ENCODE measurements around the gene FBXL22.

The FBXL22 gene

DNA sequence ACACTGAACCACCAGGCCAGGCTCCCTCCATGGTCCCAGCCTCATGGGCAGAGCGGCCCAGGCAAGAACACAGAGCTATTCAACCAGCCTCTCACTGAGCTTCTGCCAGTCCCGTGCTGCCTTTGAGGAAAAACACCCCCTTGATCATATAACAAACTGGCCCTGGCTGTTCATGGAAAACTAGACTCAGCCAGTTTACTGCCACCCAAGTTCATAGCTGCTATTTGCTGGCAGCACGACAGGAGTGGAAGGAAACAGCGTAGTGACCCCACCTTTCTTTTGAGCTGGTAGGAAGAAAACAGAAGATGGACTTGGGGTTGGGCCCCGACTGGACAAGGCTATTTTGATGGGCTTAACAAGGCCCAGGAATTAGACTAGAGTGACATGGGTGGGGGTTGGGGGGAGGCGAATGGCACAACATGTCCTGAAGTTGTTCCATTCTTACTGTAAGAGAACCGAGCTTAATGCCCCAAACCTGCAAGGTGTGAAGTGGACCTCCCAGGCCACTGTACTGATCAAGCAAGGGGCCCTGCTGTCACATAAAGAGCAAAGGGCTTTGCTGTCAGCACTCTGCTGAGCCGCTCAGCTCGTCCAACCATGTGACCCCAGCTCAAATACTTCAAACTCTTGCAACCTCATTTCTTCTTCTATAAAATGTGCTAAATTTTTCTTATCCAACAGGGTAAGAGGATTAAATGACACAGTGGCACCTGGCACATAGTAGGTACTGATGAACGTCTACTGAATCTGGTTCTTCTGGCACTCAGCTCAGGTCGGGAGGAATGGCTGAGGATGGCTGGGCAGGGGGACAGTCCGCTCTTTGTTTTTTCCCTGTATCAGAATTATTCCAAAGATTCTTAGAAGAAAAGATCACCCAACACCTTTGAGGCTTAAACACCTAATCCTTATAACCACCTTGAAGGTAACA, 1.6 kb downstream of the FBXL22 start:
- no peak overlapping the region for H3K4me3 ChIP-seq (replicated peaks in 1 of 2; ENCODE audit: low read depth in 2 of 2, low read length in 2 of 2)
- TF ChIP-seq, protein P1, sequence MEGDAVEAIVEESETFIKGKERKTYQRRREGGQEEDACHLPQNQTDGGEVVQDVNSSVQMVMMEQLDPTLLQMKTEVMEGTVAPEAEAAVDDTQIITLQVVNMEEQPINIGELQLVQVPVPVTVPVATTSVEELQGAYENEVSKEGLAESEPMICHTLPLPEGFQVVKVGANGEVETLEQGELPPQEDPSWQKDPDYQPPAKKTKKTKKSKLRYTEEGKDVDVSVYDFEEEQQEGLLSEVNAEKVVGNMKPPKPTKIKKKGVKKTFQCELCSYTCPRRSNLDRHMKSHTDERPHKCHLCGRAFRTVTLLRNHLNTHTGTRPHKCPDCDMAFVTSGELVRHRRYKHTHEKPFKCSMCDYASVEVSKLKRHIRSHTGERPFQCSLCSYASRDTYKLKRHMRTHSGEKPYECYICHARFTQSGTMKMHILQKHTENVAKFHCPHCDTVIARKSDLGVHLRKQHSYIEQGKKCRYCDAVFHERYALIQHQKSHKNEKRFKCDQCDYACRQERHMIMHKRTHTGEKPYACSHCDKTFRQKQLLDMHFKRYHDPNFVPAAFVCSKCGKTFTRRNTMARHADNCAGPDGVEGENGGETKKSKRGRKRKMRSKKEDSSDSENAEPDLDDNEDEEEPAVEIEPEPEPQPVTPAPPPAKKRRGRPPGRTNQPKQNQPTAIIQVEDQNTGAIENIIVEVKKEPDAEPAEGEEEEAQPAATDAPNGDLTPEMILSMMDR (IDR thresholded peaks at IDR 0.05; ENCODE audit: low read depth, low read length): no peak
- peak in 1 of 2 donors; percentile 38 for DNase-seq (ENCODE audit: low read depth in 2 of 2)

DNA sequence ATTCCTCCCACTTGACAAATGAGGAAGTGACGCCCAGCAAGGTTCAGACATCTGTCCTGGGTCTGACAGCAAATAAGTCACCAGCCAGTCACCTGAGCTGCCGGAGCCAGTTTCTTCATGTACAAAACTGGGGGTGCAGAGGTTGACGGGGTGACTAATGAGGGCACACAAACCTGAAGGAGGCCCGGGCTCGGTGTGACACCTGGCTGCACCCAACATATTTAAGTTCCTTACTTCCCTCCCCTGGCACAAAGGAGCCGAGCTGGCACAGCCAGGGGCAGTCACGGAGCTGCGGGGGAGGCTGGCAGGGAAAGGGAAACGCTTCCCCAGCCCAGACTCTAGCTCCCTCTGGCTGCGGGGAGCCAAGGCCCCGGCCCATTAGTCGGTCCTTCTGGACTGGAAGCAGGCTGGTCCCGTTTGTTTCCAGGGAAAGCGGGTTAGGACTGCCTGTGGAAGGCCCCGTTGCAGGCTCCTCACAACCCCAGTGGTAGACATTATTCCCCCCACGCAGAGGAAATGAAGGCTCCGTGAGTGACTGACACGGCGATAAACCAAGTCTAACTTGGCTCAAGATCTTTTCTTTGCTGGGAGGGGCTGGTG, 2.3 kb downstream of the FBXL22 start:
- peak overlapping the region; percentile 63 to 68 for H3K4me3 ChIP-seq (replicated peaks in 1 of 2; ENCODE audit: low read depth in 2 of 2, low read length in 2 of 2)
- TF ChIP-seq, protein P1 (IDR thresholded peaks at IDR 0.05; ENCODE audit: low read depth, low read length): peak; percentile 65
- DNase-seq (ENCODE audit: low read depth in 2 of 2): peak; percentile 48 to 66

DNA sequence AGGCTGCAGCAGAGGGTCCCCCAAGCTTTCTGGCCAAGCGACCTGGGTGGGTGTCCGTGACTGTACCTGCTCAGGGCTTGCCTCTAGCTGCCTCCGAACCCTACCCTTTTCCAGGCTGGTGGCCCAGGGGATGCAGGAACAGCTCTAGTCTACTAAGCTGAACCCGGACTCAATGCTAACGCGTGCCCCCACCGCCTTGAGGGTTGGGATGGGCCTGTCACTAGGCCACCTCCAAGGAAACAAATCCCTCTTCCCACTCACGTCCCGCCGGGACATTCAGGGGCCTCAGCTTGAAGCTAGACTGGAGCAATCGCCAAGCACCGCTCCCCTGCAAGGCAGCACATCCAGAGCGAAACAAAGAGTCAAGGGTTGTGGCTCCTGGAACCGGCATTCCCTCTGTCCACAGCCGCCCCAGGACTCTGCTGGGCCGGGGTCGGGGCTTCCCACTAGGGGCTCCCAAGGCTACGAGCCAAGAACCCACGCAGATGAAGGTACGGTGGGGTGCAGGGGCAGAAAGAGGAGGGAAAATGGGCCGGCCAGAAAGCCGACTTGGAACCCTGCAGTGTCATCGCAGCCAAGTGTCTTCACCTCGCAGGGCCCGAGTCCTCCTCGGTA, 2.9 kb downstream of the FBXL22 start:
- TF ChIP-seq, protein P1 (IDR thresholded peaks at IDR 0.05; ENCODE audit: low read depth, low read length): no peak
- H3K4me3 ChIP-seq (replicated peaks in 1 of 2; ENCODE audit: low read depth in 2 of 2, low read length in 2 of 2): peak overlapping the region; percentile 63 to 68
- DNase-seq (ENCODE audit: low read depth in 2 of 2): peak in 1 of 2 donors; percentile 28

DNA sequence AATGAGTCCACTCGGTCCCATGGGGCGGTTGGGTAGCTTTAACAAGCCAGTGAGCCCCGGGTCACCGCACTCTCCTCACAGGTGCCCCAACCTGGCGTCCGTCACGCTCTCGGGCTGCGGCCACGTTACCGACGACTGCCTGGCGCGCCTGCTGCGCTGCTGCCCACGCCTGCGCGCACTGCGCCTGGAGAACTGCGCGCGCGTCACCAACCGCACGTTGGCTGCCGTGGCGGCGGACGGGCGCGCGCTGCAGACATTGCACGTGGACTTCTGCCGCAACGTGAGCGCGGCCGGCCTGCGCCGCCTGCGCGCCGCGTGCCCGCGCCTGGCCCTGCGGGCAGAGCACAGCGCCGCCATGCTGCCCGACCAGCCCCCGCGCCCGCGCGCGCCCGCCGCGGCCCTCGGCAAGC, 3.4 kb downstream of the FBXL22 start:
- H3K4me3 ChIP-seq (replicated peaks in 1 of 2; ENCODE audit: low read depth in 2 of 2, low read length in 2 of 2): peak overlapping the region; percentile 79 to 83
- TF ChIP-seq, protein P1 (IDR thresholded peaks at IDR 0.05; ENCODE audit: low read depth, low read length): no peak
- DNase-seq (ENCODE audit: low read depth in 2 of 2): peak; percentile 90 to 96

DNA sequence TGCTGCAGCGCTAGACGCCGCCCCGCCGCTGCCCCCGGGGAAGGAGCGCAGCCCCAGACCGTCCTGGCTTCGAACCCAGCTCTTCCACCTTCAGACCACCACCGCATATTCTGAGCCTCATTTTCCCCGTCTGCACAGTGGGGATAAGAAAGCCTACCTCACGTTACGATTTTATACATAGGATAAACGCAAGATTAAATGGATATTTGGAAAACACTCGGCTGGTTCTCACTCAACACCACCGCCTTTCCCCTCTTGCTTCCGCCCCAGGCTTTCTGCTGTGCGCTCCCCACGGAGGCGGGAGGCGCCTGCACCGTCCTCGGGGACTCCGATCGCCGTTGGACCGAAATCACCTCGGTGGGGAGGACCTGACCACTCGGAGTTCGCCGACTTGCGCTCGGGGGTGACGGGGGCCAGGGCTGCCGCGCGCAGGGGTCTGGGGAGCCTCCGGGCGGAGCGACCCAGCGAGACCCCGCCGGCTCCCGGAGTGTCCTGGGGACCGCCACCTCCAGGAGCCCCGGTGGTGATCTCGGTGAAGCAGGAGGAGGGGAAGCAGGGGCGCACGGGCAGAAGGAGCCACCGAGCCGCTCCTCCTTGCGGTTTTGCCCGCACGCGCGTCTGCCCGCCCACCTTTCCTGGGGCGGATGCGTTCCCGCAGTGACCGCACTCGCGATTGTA, 4.0 kb downstream of the FBXL22 start:
- TF ChIP-seq, protein P1 (IDR thresholded peaks at IDR 0.05; ENCODE audit: low read depth, low read length): no peak
- DNase-seq (ENCODE audit: low read depth in 2 of 2): peak in 1 of 2 donors; percentile 17
- peak overlapping the region; percentile 79 to 83 for H3K4me3 ChIP-seq (replicated peaks in 1 of 2; ENCODE audit: low read depth in 2 of 2, low read length in 2 of 2)

DNA sequence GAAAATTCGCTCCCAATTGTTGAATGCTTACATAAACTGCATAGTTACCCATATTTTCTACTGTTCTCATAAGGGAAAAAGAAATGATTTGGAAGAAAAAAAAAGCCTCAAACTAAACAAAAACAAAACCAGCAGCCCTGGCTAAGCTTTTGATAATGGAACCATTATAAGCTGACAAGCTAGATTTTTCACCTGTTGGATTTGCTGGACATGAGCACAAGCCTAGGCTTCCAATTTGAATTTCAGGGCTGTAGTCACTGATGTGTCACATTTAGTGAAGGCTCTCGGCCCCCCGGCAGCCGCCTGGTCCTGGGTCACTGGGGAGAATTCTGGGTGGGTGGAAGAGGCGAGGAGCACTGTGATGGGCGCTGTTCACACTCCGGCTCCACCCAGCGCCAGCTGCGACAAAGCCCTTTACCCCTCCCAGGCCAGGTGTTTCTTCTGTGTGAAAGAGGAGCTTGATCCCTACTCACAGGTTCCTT, 4.6 kb downstream of the FBXL22 start:
- peak in 1 of 2 donors; percentile 22 for DNase-seq (ENCODE audit: low read depth in 2 of 2)
- peak overlapping the region; percentile 79 to 83 for H3K4me3 ChIP-seq (replicated peaks in 1 of 2; ENCODE audit: low read depth in 2 of 2, low read length in 2 of 2)
- TF ChIP-seq, protein P1 (IDR thresholded peaks at IDR 0.05; ENCODE audit: low read depth, low read length): no peak

Measured in cardiac fibroblast (primary cell).